ENCODE data around the gene CAPN8.

- TF ChIP-seq MAX (IDR thresholded peaks at IDR 0.05) = no peak
- no peak for TF ChIP-seq YY1 (IDR thresholded peaks at IDR 0.05; ENCODE audit: low read depth)
- no peak for TF ChIP-seq TEAD4 (IDR thresholded peaks at IDR 0.05)
- no peak for TF ChIP-seq TAF1 (IDR thresholded peaks at IDR 0.05; ENCODE audit: low read depth)
- no peak for TF ChIP-seq REST (IDR thresholded peaks at IDR 0.05; ENCODE audit: low read depth)
- no peak for TF ChIP-seq EP300 (IDR thresholded peaks at IDR 0.05; ENCODE audit: borderline replicate concordance)
- no peak for TF ChIP-seq CEBPB (IDR thresholded peaks at IDR 0.05)
- no peak for TF ChIP-seq ZBTB7A (IDR thresholded peaks at IDR 0.05; ENCODE audit: low read depth)
- no peak for TF ChIP-seq FOXM1 (IDR thresholded peaks at IDR 0.05; ENCODE audit: borderline replicate concordance, low read depth)
- no peak for TF ChIP-seq CREB1 (IDR thresholded peaks at IDR 0.05; ENCODE audit: low read depth)
These were observed 46.8 kb downstream of the CAPN8 start for GRCh38 chr1:223618680-223619079.

Measured in Ishikawa (cell line).